K562 (cell line): ENCODE results near the gene EXO5. TPM values are rescaled to one million over a fixed set of nuclear protein-coding genes. Genes with fewer than 3 reads are reported as not detected.
A peak's percentile ranks its signal among the peaks of the same experiment; 100 is the strongest.

Experiments
- CBX3 ChIP-seq, 2 experiments: IDR thresholded peaks; 1 replicate in 1 of 2; 2 replicates in 1 of 2; pipeline ENCODE4 v1.6.1; 2012; ENCODE audit warnings: inconsistent platforms in 2 of 2, low read length in 2 of 2, borderline replicate concordance in 1 of 2, control low read depth in 1 of 2
- CBX5 ChIP-seq: IDR thresholded peaks from 2 replicates; pipeline ENCODE4 v1.6.1; 2014; ENCODE audit warnings: low read depth, borderline replicate concordance
- CHD2 ChIP-seq: IDR thresholded peaks from 2 replicates; pipeline ENCODE4 v1.6.1; 2011; ENCODE audit warnings: low read depth, low read length
- ETV5 ChIP-seq: sonication (generic); formaldehyde crosslinking; IDR thresholded peaks from 2 replicates; pipeline ENCODE4 v1.4.0; 2020; ENCODE audit warnings: low read depth, mild to moderate bottlenecking, missing genetic modification reagents
- EWSR1 ChIP-seq: fragments of 450-650 bp; IDR thresholded peaks from 2 replicates; pipeline ENCODE4 v1.6.1; 2018; ENCODE audit warnings: borderline replicate concordance, mild to moderate bottlenecking, low read depth, moderate library complexity; ENCODE audit not compliant: partially characterized antibody
- GATA2 ChIP-seq: sonication (generic); formaldehyde crosslinking; IDR thresholded peaks from 2 replicates; pipeline ENCODE4 v1.4.0; 2020; ENCODE audit warnings: mild to moderate bottlenecking, missing genetic modification reagents
- HDGF ChIP-seq: fragments of 450-650 bp; IDR thresholded peaks from 2 replicates; pipeline ENCODE4 v1.6.1; 2016
- JUN ChIP-seq, 2 experiments: sonication (generic) in 1 of 2; formaldehyde crosslinking in 1 of 2; IDR thresholded peaks; 2 replicates each; pipeline versions ENCODE4 v1.6.1 to v1.8.0; 2012 to 2022; ENCODE audit warnings: borderline replicate concordance in 2 of 2, mild to moderate bottlenecking in 2 of 2, improper control_type of control experiment in 1 of 2, low read depth in 1 of 2, low read length in 1 of 2, missing genetic modification reagents in 1 of 2
- LARP7 ChIP-seq: fragments of 450-650 bp; IDR thresholded peaks from 2 replicates; pipeline ENCODE4 v1.6.1; 2016
- NCOA1 ChIP-seq: fragments of 450-650 bp; IDR thresholded peaks from 2 replicates; pipeline ENCODE4 v1.6.1; 2016; ENCODE audit warnings: low read depth
- NEUROD1 ChIP-seq: fragments of 150-350 bp; IDR thresholded peaks from 2 replicates; pipeline ENCODE4 v1.6.1; 2014; ENCODE audit warnings: borderline replicate concordance, low read length, low read depth; ENCODE audit not compliant: partially characterized antibody
- RBBP5 ChIP-seq: fragments of 200-600 bp; sonication (generic); IDR thresholded peaks from 2 replicates; pipeline ENCODE4 v1.6.1; 2012; ENCODE audit warnings: borderline replicate concordance, mild to moderate bottlenecking, low read length, control low read depth, inconsistent platforms; ENCODE audit not compliant: insufficient read depth, poor library complexity, severe bottlenecking
- TAL1 ChIP-seq: fragments of 450-650 bp; IDR thresholded peaks from 2 replicates; pipeline ENCODE4 v1.6.1; 2016; ENCODE audit warnings: mild to moderate bottlenecking
- ZNF133 ChIP-seq: fragments of 250-450 bp; sonication (Bioruptor Pico); IDR thresholded peaks from 2 replicates; pipeline ENCODE4 v1.4.0; 2020; ENCODE audit warnings: mild to moderate bottlenecking
- ZNF197 ChIP-seq: fragments of 200-800 bp; sonication (Bioruptor generic); IDR thresholded peaks from 2 replicates; pipeline ENCODE4 v1.6.1; 2016; ENCODE audit warnings: low read depth, missing genetic modification characterization, missing compliant biosample characterization
- ZNF311 ChIP-seq: fragments of 250-450 bp; sonication (Bioruptor Pico); IDR thresholded peaks from 2 replicates; pipeline ENCODE4 v1.4.0; 2020; ENCODE audit warnings: mild to moderate bottlenecking, moderate library complexity
- ZNF316 ChIP-seq: fragments of 450-650 bp; IDR thresholded peaks from 2 replicates; pipeline ENCODE4 v1.6.1; 2016
- ZNF695 ChIP-seq: fragments of 450-650 bp; formaldehyde crosslinking; IDR thresholded peaks from 2 replicates; pipeline ENCODE4 v1.4.0; 2020; ENCODE audit warnings: mild to moderate bottlenecking, moderate library complexity
- ZNF699 ChIP-seq: fragments of 250-450 bp; sonication (Bioruptor Pico); IDR thresholded peaks from 2 replicates; pipeline ENCODE4 v1.8.0; 2021; ENCODE audit warnings: mild to moderate bottlenecking, moderate library complexity; ENCODE audit not compliant: insufficient replicate concordance
- polyA plus RNA-seq, 8 experiments: library from polyadenylated mRNA; depleted of rRNA in 4 of 8; stranded (reverse) in 5 of 8; unstranded in 3 of 8; fragments of >200 nt; fragmentation: Nextera tagmentation in 2 of 8; fragmentation: Illumina TruSeq in 1 of 8; extraction: Ambion mirVana in 2 of 8; extraction: Trizol in 1 of 8; gene quantifications; 2 replicates each; pipeline versions ENCODE4 v1.2.1 to v1.2.3, GENCODE V29; 2011 to 2014; ENCODE audit warnings: inconsistent platforms in 1 of 8, missing spikeins in 1 of 8
- total RNA-seq, 7 experiments: library from RNA; depleted of rRNA in 6 of 7; stranded (reverse); fragments of >200 nt in 6 of 7; fragmentation: Illumina TruSeq in 2 of 7; extraction: Trizol in 2 of 7; gene quantifications; 2 replicates each; pipeline versions ENCODE4 v1.2.1 to v1.2.3, GENCODE V29; 2011 to 2021; ENCODE audit warnings: low replicate concordance in 1 of 7
- TF ChIP-seq, protein P1 (sequence below): sonication (generic); formaldehyde crosslinking; IDR thresholded peaks from 2 replicates; pipeline ENCODE4 v1.8.0; 2022; ENCODE audit warnings: mild to moderate bottlenecking, missing genetic modification reagents
- TF ChIP-seq, protein P2 (sequence below): fragments of 450-650 bp; IDR thresholded peaks from 2 replicates; pipeline ENCODE4 v1.6.1; 2018; ENCODE audit warnings: mild to moderate bottlenecking, low read depth; ENCODE audit not compliant: partially characterized antibody
- TF ChIP-seq, protein P3 (sequence below): sonication (generic); formaldehyde crosslinking; IDR thresholded peaks from 2 replicates; pipeline ENCODE4 v1.8.0; 2022; ENCODE audit warnings: mild to moderate bottlenecking, low read depth, missing genetic modification reagents

EXO5 gene
- total and polyA plus RNA-seq, 9 of the 15 experiments (the other 6 are each of a cell fraction or from before 2014, with no cell fraction given) = 1.1 to 4.3 (median 2.8) TPM

DNA sequence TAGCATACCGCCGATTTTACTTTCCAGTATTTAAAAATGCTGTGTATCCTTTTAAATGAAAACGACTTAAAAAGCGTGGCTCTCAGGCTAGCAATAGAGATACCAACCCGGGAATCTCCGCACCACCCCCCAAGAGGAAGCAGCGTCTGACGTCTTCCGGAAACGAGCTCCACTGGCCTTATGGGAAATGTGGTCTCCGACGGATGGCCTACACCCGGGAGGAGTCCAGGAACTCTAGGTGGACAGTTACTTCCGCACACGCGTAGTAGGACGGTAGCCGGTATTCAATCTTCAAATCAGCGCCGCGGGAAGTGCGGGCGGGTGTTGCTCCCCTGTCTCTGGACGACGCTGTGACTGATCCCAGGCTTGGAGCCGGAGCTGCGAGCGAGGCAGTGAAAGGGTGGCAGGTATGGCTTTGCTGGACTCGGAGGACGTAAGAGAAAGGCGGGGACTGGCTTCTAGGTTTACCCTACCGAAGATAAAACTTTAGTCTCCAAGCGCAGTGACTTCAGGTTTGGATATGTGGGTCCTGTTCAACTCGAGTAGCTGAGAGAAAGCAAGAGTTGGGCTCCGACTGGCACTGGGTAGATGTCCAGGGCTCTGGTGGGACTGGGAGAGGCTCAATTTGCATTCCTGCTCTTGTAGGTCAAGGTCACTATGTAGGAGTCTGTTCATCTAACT lies 23.0 kb downstream of the EXO5 start, which contains the start of gene ZNF684 (continued):
- TF ChIP-seq, protein P1, sequence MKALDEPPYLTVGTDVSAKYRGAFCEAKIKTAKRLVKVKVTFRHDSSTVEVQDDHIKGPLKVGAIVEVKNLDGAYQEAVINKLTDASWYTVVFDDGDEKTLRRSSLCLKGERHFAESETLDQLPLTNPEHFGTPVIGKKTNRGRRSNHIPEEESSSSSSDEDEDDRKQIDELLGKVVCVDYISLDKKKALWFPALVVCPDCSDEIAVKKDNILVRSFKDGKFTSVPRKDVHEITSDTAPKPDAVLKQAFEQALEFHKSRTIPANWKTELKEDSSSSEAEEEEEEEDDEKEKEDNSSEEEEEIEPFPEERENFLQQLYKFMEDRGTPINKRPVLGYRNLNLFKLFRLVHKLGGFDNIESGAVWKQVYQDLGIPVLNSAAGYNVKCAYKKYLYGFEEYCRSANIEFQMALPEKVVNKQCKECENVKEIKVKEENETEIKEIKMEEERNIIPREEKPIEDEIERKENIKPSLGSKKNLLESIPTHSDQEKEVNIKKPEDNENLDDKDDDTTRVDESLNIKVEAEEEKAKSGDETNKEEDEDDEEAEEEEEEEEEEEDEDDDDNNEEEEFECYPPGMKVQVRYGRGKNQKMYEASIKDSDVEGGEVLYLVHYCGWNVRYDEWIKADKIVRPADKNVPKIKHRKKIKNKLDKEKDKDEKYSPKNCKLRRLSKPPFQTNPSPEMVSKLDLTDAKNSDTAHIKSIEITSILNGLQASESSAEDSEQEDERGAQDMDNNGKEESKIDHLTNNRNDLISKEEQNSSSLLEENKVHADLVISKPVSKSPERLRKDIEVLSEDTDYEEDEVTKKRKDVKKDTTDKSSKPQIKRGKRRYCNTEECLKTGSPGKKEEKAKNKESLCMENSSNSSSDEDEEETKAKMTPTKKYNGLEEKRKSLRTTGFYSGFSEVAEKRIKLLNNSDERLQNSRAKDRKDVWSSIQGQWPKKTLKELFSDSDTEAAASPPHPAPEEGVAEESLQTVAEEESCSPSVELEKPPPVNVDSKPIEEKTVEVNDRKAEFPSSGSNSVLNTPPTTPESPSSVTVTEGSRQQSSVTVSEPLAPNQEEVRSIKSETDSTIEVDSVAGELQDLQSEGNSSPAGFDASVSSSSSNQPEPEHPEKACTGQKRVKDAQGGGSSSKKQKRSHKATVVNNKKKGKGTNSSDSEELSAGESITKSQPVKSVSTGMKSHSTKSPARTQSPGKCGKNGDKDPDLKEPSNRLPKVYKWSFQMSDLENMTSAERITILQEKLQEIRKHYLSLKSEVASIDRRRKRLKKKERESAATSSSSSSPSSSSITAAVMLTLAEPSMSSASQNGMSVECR (CRISPR knock-in tag) = peak; percentile 93
- TF ChIP-seq ZNF197 (CRISPR knock-in tag) = 0 out of 2 replicates have a peak, but pooled peaks have one; percentile 41
- no peak for TF ChIP-seq CBX5
- TF ChIP-seq NCOA1 = no peak
- TF ChIP-seq GATA2 (CRISPR knock-in tag) = peak; percentile 91
- TF ChIP-seq CBX3 (IDR thresholded peaks at IDR 0.05; ENCODE audit: borderline replicate concordance in 1 of 2, low read length in 2 of 2) = peak in 1 of 2 experiments; percentile 56; a peak in 1 of 3 replicates
- TF ChIP-seq RBBP5 = peak; percentile 74
- 0 out of 2 replicates have a peak, but pooled peaks have one; percentile 34 for TF ChIP-seq ZNF695 (CRISPR knock-in tag)
- no peak for TF ChIP-seq TAL1
- no peak for TF ChIP-seq ZNF699 (CRISPR knock-in tag)
- TF ChIP-seq CHD2 = 0 out of 2 replicates have a peak, but pooled peaks have one; percentile 15
- TF ChIP-seq NEUROD1 = peak; percentile 1
- TF ChIP-seq LARP7 = no peak
- TF ChIP-seq ZNF311 (CRISPR knock-in tag) = no peak
- peak; percentile 54; the same call in 1 of the 2 replicates for TF ChIP-seq JUN (IDR thresholded peaks at IDR 0.05; ENCODE audit: borderline replicate concordance, low read depth, low read length)
- peak; percentile 78; the same call in 1 of the 2 replicates for TF ChIP-seq JUN (CRISPR knock-in tag; IDR thresholded peaks at IDR 0.05; ENCODE audit: borderline replicate concordance)
- peak; percentile 82 for TF ChIP-seq ETV5 (CRISPR knock-in tag)
- TF ChIP-seq ZNF316 = peak; percentile 71
- TF ChIP-seq, protein P2, sequence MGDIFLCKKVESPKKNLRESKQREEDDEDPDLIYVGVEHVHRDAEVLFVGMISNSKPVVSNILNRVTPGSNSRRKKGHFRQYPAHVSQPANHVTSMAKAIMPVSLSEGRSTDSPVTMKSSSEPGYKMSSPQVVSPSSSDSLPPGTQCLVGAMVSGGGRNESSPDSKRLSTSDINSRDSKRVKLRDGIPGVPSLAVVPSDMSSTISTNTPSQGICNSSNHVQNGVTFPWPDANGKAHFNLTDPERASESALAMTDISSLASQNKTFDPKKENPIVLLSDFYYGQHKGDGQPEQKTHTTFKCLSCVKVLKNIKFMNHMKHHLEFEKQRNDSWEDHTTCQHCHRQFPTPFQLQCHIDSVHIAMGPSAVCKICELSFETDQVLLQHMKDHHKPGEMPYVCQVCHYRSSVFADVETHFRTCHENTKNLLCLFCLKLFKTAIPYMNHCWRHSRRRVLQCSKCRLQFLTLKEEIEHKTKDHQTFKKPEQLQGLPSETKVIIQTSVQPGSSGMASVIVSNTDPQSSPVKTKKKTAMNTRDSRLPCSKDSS = no peak
- TF ChIP-seq ZNF133 = no peak
- TF ChIP-seq HDGF = no peak
- TF ChIP-seq, protein P3, sequence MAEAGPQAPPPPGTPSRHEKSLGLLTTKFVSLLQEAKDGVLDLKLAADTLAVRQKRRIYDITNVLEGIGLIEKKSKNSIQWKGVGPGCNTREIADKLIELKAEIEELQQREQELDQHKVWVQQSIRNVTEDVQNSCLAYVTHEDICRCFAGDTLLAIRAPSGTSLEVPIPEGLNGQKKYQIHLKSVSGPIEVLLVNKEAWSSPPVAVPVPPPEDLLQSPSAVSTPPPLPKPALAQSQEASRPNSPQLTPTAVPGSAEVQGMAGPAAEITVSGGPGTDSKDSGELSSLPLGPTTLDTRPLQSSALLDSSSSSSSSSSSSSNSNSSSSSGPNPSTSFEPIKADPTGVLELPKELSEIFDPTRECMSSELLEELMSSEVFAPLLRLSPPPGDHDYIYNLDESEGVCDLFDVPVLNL (CRISPR knock-in tag) = peak; percentile 85; the same call in 1 of the 2 replicates
- TF ChIP-seq EWSR1 = no peak
